IPS DF 19.7 (cell line): ENCODE results near the gene CTSA.

Experiments
- DNase-seq: peaks from one replicate; pipeline ENCODE4 v3.0.0-alpha.2; 2013; ENCODE audit warnings: low read depth, low spot score

The CTSA gene

GRCh38 chr20:45938727-45939438 lies 47.7 kb downstream of the CTSA start:
- DNase-seq = no peak

GRCh38 chr20:45940053-45940452 lies 48.9 kb downstream of the CTSA start:
- no peak for DNase-seq

- DNase-seq = no peak
These were observed 49.3 kb downstream of the CTSA start for GRCh38 chr20:45940469-45940868.

GRCh38 chr20:45943613-45944012 lies 52.5 kb downstream of the CTSA start:
- no peak for DNase-seq

GRCh38 chr20:45944151-45944964 lies 53.2 kb downstream of the CTSA start:
- no peak for DNase-seq

- no peak for DNase-seq
These were observed 54.0 kb downstream of the CTSA start for GRCh38 chr20:45944965-45945677.

GRCh38 chr20:45945678-45946148 lies 54.6 kb downstream of the CTSA start:
- DNase-seq = no peak

- no peak for DNase-seq
These were observed 55.2 kb downstream of the CTSA start for GRCh38 chr20:45946149-45946970.

GRCh38 chr20:45947110-45947866 lies 56.2 kb downstream of the CTSA start:
- no peak for DNase-seq

GRCh38 chr20:45948261-45948733 lies 57.2 kb downstream of the CTSA start:
- DNase-seq = no peak
